HFF-Myc (cell line): ENCODE measurements around the gene SYT7.

Source experiments
- DNase-seq: peaks from one replicate; pipeline ENCODE4 v3.0.0-alpha.2; 2011; ENCODE audit warnings: low read depth; ENCODE audit errors: extremely low read depth
- H3K4me3 ChIP-seq: replicated peaks from 2 replicates; pipeline ENCODE4 v1.5.1; 2011; ENCODE audit warnings: low read depth, mild to moderate bottlenecking, control low read depth, low read length
- CTCF ChIP-seq: IDR thresholded peaks from 2 replicates; pipeline ENCODE4 v1.5.1; 2012; ENCODE audit warnings: mild to moderate bottlenecking, low read depth, low read length, control low read depth; ENCODE audit errors: missing control alignments

Gene SYT7

GRCh38 chr11:61529537-61530225 lies 51.2 kb downstream of the SYT7 start:
- TF ChIP-seq CTCF, result no peak
- DNase-seq, result peak; percentile 14
- no peak overlapping the region for H3K4me3 ChIP-seq

GRCh38 chr11:61528114-61528513 lies 52.8 kb downstream of the SYT7 start:
- DNase-seq, result no peak
- TF ChIP-seq CTCF, result no peak
- H3K4me3 ChIP-seq, result no peak overlapping the region

- no peak for DNase-seq
- H3K4me3 ChIP-seq, result no peak overlapping the region
- TF ChIP-seq CTCF, result no peak
Measured at GRCh38 chr11:61526956-61527731, 53.7 kb downstream of the SYT7 start.

- no peak overlapping the region for H3K4me3 ChIP-seq
- no peak for TF ChIP-seq CTCF
Measured at GRCh38 chr11:61526229-61526628, 54.6 kb downstream of the SYT7 start.

GRCh38 chr11:61524963-61525587 lies 55.8 kb downstream of the SYT7 start:
- TF ChIP-seq CTCF, result no peak
- DNase-seq, result no peak
- H3K4me3 ChIP-seq, result no peak overlapping the region

More at GRCh38 chr11:61526229-61526628, 54.6 kb downstream of the SYT7 start:
- no peak for DNase-seq

- TF ChIP-seq CTCF, result no peak
- no peak overlapping the region for H3K4me3 ChIP-seq
- DNase-seq, result no peak
Measured at GRCh38 chr11:61524446-61524845, 56.4 kb downstream of the SYT7 start.
